Measurements from ENCODE around the gene LRRFIP1.
"Not testable (repeated sequence)": the region's sequence is repeated elsewhere in the genome, so short reads cannot be mapped to it uniquely, and the experiment has no call there.

LRRFIP1 gene

DNA sequence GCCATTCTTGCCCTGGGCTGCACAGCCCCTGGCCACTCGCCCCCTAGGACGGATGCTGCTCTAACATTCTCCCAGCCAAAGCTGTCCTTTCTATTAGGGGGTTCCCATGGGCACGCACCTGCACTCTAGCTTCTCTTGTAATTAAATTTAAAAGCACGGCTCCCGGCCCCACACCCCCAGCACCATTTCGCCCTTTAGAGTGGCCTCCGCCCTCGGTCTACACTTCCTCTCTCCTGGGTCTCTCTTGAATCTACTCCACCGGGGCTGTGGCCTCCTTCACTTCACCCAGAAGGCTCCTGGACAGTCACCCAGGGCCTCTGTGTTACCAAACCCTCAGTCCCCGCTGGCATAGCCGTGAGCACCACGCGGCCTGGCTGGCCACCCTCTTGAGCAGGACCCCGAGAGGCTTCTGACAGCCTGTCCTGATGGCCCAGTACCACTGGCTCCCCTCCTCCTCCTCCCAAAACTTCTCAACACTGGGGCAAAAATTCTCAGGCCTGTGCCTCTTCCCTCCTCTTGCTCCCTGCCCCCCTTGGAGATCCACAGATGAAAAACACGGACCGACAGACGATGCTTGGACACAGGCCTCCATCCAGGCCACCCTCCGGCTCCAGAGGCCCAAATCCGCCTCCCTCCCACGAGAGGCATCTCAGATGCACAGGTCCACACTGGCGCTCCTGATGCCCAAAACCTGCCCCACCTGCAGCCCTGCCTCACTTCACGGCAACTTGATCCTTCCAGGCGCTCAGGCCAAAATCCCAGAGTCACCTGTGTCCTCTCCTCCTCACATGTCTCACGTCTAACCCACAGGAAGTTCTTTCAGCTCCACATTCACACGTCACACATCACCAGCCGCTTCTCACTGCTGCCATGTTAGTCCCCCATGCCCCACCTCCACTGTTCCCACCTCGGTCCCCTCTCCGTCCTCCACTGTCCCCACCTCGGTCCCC, 29.9 kb upstream of the LRRFIP1 start:
- no peak for DNase-seq

DNA sequence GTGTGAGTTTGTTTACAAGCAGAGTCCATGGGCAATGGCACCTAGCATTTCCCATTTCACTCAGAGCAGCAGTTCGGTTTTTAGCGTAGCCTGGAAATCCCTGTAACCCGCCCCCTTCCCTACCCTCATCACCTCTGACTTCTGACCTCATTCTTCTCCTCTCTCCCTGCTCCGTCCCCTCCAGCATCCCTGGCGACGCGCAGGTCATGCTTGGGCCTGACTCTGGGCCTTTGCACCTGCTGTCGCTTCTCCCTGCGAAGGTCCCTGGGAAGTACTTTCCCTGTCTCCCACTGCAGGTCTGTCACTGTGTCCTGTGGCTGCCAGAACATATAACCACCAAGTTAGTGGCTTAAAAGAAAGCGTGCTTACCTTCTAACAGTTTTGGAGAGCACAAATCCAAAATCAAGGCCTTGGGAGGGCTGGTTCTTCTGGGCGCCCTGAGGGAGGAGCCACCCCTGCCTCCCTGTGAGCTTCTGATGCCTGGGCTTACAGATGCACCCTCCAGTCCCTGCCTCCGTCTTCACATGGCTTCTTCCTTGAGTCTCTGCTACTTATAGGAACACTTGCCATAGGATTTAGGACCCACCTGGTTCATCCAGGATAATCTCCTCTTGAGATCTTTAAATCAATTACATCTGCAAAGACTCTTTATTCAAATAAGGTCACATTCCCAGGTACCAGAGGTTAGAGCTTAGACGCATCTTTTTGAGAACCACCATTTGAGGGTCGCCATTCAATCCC, 28.7 kb upstream of the LRRFIP1 start:
- no peak for DNase-seq

DNA sequence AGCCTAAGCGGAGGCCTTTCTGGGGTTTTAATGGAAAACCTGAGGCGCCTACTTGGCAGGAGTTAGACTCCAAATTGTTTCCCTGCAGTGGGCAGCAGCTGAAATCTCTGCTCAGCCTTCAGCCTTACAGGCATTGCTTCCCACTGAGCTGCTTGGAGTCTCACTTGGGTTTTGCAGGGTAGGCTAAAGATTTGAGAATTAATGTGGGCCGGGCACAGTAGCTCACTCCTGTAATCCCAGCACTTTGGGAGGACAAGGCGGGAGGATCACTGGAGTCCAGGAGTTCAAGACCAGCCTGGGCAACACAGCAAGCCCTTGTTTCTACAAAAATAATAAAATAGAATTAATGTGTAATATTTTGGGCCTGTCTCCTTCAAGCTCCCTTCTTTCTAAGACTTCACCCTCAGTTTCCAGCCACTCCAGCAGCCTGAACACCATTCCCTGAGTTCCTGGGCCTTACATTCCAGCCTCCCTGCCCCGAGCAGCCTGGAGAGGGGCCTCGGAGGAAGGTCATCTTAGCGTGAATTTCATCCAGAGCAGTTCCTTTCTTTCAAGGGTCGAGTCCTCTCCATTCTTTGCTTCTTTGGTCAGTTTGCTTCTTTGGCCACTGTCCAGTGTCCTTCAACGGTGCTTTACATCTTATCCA, 27.8 kb upstream of the LRRFIP1 start:
- no peak for DNase-seq

DNA sequence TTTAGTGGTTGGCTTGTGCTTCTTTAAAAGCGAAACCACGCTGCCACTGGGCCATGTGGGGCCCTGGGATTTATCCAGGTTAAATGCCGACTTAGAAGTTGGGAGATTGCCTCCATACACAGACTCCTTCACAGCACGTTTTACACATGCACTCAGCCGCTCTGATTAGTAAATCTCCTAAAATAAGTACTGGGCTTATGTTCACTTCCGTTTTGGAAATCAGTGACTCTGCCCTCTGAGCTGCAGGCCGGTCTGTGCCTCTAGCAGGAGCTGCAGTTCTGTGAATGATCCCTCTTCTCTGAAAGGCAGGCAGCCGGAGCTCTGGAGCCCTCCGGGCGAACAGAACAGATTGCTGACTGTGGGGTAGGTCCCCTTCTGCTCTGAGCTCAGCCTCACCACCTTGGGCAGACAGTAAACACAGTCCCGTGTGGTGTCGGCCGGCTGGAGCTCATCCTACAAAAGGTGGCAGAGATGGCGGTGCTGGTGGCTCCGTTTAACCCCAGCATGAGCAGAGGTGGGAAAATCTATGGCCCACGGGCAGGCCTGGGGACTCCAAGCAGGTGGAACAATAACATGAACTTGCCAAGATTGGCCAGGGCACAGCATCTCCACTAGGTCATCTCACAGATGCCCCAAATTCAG, 27.1 kb upstream of the LRRFIP1 start:
- peak in 1 of 2 experiments; percentile 14 for DNase-seq

DNA sequence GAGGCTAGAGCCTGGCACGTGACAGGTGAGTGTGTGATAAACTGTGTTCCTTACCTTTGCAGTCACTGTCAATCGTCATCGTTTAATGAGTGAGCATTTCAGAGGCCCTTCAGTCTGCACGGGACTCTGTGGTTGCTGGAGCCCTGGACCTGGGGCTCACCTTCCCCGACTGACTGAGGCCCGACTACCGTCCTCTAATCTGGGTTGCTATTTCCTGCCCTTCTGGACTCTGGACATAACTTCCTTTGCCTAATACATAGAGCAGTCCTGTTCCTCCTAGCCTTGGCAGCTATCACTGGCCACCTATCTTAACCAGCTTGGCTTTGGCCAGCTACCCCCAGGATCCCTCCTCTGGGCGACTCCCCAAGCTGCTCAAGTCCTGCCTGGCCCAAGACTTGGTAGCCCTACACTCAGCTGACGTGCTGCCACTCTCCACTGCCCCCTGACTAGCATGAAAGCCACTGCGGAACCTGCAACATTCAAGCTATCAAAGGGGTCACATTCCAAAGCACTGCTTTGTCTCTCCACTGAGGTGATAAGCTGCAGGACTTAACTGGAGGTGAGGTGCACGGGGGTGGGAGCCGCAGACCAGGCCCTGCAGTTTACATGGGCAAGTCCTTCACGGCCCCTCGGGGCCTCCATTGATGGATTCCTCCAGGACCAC, 25.8 kb upstream of the LRRFIP1 start:
- no peak for DNase-seq

DNA sequence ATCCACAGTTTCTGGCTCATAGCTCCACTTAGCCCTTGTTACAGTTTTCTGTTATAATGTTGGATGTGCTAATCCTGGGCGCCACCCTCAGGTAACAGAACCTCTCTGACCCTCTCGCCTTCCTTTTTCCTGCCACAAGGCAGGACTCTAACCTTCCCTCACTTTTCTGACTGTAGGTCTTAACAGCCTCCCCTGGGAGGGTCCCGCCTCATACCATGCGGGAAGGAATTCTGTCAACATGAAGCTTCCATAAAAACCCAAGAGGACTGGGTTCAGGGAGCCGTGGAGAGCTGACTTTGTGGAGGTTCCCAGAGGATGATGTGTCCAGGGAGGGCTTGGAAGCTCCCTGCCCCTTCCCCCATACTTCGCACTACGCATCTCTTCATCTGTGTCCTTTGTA, 25.0 kb upstream of the LRRFIP1 start:
- DNase-seq = no peak

DNA sequence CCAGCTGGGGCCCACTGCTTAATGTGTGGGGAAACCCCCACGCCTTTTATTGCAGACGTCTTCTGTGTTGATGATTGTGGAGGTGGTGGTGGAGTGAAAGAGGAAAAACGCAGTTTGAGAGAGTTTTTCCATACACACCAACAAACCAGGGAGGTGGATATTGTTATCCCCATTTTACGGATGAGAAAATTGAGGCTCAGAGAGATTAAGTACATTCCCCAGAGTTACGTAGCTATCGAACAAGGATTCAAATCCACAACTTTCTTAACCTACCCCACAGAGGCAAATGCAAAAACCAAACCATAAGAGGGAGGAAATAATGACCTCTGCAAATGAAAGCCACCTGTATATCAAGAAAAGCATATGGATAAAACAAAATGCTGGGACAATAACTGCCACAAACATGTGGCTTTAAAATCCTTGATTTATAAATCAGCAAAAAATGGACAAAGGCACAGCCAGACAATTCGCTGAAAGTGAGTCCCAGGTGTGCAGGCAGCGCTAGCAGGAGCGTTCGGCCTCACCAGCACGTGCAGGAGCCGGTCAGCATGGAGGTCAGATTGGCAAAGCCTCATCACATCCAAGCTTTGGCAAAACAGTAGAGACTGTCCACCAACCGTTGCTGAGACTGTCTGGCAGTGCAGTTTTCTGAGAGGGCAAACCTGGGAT, 24.2 kb upstream of the LRRFIP1 start:
- DNase-seq = no peak

DNA sequence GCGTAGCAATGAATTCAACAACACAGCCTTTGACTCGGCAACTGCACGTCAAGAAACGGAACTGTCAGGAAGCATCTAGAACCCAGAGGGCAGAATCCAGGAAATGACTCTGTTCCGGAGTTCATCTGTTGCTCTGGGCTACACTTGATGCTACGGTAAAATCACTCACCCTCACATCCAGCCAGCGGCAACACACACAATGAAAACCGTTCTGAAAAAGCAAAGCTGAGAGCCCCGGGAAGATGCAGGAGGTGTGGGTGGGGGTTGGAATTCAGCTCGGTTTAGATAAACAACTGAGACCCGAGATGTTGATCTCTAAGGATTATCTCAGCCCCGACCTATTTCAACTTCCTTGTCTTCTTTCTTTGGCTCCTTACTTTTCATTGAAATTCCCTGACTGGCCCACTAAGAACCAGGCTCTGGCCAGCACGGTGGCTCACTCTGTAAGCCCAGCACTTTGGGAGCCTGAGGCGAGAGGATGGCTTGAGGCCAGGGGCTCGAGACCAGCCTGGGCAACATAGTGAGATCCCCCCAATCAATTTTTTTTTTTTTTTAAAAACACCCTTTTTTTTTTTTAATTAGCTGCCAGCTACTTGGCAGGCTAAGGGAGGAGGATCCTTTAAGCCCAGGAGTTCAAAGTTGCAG, 23.5 kb upstream of the LRRFIP1 start:
- DNase-seq = no peak

DNA sequence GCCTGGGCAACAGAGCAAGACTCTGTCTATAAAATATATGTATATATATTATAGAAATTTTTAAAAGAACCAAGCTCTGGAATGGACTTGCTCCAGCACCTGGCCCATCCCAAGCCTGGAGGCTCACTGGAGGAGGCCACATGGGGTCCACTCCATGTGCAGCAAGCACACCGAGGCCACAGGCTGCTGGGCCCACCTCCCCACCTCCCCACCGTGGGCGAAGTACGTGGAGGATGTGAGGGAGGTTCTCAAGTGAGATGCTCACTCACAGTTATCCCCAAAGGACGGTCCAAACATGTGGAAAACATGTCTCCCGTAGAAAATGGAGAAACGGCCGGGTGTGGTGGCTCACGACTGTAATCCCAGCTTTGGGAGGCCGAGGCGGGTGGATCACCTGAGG, 23.0 kb upstream of the LRRFIP1 start:
- DNase-seq = no peak

DNA sequence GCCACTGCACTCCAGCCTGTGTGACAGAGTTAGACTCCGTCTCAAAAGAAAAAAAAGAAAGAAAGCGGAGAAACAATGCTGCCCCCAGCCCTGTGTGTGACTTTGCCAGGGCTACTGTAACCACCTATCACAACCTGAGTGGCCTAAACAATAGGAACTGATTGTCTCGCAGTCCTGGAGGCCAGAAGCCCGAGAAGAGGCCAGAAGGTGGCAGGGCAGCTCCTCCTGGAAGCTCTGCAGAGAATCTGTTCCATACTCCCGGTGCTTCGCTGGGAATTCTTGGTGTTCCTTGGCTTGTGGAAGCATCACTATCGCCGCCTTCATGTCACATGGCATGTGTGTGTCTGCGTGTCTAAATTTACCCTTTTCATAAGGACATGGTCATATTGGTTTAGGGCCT, 22.4 kb upstream of the LRRFIP1 start:
- DNase-seq = no peak

DNA sequence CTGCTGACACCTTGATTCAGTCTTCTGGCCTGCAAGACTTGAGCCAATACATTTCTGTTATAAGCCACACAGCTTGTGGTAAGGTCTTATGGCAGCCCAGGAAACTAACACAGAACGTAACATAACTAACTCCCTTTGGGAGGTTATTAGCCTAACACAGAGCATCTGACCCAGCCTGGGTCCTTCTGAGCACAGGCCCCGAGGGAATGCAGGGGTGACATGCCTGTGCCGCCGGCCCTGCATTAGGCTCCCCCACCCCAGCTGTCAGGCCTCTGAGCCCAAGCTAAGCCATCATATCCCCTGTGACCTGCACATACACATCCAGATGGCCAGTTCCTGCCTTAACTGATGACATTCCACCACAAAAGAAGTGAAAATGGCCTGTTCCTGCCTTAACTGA, 20.9 kb upstream of the LRRFIP1 start:
- not testable (repeated sequence) for DNase-seq

DNA sequence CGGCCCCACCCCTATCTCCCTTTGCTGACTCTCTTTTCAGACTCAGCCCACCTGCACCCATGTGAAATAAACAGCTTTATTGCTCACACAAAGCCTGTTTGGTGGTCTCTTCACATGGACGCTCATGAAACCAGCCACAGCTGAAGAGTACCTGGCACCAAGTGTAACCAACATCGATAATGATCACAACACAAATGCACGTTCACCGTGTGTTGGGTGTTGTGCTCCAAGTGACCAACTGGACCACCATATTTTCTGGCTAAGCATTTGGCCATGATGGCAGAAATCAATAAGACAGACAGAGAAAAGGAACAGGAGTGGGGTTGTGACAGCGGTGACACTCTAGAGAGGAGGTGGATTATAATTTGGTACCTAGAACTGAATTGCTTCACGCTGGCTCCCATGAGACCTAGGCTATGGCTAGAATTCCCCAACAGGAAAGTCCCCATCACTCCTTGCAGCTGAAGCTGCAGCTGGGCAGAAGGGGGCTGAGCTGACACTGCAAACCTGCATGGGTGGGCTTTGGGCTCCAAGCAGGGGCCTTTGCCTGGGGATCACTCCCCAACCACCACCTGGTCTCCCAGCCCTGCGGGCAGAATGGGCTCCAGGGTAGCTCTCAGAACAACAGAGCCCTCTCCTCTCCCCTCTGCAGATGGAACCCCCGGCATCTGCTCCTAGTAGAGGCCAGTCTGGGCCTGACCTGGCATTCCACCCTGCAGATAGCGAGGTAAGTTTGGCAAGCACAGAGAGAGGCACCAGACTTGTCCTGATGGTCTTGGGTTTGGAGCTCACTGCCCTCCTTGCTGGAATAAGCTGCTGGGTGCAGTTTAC, 14.6 kb upstream of the LRRFIP1 start:
- no peak for DNase-seq

DNA sequence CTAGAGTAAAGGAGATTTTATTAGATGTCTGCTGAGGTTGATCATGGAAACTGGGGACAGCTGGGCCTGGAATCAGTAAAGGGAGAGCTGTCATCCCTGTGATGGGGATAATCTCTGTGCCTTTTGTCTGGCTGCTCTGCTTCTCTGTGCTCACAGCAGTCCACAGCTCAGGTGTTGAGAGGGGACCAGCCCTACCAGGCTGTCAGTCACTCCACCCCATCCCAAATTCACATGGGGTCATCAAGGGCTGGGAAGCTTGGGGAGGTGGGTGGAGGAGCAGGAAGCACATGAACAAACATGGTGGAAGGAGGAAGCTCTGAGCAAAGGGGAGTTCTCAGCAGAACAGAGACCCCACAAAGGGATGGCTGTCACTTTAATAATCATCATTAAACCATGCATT, 13.7 kb upstream of the LRRFIP1 start:
- DNase-seq = no peak

DNA sequence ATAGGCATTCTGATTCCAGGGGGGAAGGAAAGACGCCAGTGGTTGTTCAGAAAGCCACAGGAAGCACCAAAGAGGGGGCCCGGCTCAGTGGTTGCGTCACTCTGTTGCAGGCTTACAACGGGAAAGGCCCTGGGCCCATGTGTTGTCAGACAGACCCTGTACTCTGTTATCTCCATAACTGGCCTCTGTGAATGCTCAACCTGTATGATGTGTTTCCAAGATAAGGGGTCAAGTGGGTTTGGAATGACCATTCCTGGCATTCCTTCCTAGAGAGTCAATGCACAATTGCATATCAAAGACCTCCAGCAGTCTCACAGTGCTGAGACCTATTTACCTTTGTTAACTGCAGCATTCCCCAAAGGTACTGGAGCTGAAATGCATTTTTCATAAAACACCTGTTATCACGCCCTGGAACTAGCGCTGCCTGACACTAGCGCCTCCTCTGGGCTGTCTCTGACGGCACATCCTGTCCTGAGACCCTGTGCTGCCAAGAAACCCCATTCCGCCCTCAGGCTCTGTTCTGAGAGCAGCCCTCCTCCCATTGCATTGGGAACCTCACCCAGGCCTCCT, 13.2 kb upstream of the LRRFIP1 start:
- DNase-seq = no peak

DNA sequence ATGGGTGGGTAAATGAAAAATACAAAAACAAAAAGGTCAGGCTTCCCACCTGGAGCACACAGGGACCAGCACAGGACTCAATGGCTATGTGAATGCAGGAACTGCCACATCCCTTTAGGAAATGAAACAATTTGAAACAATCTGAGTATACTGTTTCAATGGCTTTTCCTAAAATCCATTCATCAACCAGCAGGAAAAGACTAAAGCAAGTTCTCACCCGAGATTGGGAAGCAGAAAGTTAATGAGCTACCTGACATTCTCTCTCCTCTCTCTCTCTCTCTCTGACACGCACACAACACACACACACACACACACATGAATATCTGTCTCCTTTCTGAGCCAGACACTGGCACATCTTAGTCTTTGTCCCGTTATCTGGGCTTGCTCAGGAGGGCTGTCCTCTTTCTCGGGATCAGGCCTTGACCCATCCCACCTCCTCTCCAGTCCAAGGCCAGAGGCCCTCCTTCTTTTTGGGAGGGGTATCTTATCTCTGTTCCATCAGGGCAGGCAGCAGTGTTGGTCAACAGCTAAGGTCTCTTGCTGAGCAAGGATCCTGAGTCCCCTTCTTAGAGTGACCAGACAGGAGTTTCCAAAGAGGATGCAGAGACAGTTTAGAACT, 11.6 kb upstream of the LRRFIP1 start:
- no peak for DNase-seq

DNA sequence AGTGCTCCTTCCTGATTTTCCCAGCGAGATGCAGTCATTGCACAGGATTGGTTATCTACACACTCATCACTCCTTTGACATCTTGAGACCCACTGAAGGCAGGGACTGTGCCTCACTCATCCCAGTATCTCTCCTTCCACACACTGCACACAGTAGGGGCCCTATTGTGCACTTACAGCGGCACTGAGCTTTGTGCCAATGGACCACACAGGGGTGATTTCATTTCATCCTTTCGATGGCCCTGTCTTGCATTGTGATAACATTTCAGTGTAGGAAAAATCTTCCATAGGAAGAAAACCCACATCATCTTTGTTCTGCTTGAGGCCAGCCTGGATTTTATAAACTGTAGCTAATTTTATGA, 11.0 kb upstream of the LRRFIP1 start:
- DNase-seq = no peak

DNA sequence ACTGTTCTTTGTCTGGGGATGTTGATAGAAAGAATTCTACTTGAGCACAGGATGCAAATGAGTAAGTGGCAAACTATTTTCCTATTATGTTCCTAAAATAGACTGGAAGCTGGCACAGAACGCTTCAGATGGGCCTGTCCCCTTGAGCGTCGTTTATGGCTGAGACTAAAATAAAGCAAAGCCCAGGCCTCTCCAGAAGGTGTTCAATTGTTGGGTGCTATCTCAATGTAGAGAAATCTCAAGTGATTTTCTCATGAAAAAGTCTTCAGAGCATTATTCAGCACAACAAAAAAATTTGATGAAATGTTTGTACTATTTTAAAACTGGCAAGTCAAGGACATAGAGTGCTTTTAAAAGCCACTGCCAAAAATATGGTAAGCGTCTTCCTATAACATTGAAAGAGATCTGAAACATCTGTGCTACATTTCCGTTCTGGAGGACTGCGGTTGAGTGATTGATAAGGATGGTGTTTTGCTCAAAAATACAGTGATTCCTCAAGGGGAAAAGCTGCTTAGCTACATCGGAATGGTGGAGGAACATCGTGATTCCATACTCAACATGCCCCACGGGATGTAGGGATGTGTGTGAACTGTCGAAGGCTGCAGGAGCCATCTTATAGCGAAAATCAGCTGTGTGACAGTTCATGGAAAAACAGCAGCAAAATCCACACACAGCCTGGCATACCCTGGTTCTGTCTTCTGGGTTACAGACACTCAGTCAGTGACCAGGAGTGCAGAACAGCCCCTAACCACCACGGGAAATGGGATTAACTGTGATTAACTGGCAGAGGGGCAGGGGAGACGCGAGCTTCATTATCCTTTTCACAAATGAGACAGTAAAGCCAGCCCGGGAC, 10.4 kb upstream of the LRRFIP1 start:
- DNase-seq = no peak

DNA sequence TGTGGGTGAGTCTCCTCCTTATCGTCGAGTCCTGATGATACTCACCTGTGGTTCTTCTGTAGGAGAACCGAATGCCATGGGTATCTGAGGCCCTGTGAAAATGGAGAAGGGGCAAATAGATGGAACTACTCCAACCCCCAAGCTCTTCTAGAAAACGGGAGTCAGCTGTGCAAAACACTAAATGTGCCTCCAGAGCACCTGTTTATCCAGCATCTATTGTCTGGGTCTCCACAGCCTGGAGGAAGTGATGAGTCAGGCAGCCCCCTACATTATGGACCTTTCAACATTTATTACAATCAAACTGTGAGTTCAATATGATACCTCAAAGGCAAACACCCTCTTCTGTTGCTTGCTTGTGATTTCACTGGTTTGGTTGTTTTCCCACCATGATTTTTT, 9.8 kb upstream of the LRRFIP1 start:
- DNase-seq = no peak

DNA sequence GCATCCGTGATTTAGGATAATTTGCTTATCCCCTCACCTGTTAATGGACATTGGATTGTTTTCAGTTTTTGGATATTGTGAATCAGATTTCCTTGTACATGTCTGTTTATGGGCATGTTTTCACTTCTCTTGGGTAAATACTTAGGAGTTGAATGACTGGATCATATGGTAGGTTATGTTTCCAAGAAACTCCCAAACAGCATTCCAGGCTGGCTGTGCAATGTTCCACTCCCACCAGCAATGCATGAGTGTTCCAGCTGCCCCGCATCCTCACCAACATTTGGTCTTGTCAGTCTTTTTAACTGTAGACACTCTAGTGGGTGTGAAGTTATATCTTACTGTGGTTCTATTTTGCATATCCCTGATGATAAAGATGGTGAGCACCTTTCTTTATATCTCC, 8.9 kb upstream of the LRRFIP1 start:
- DNase-seq = no peak
